H1 (cell line): ENCODE data around the gene C10orf95. TPM values are rescaled to one million over a fixed set of nuclear protein-coding genes. Genes with fewer than 3 reads are reported as not detected.

Experiments
- CTCF ChIA-PET: fragments of 300-600 bp; sonication (Branson Sonifier 250); formaldehyde crosslinking; loops from one replicate; lab custom pipeline; 2021; ENCODE audit not compliant: partially characterized antibody; lab: Charles Lee
- POLR2A ChIA-PET: fragments of 300-600 bp; sonication (Branson Sonifier 250); formaldehyde crosslinking; loops from one replicate; lab custom pipeline; 2021; ENCODE audit warnings: inconsistent platforms; ENCODE audit not compliant: partially characterized antibody; lab: Charles Lee
- DNase-seq, 2 experiments: peaks; one replicate each; pipeline versions ENCODE4 v3.0.0 to v3.0.0-alpha.2; 2010 to 2022; ENCODE audit warnings: low spot score in 2 of 2, low read depth in 1 of 2, mixed read lengths in 1 of 2
- FAIRE-seq: peaks from 2 replicates; lab custom pipeline; 2011; peaks lifted over from hg19 to GRCh38; lab: Jason Lieb, UNC
- H2AFZ ChIP-seq: 2 replicates; pipeline ENCODE4 v1.8.1; 2012; ENCODE audit warnings: low read length, inconsistent platforms
- H2AK5ac ChIP-seq: 2 replicates; pipeline ENCODE4 v1.6.1; 2013; ENCODE audit warnings: low read depth, low read length
- H2BK120ac ChIP-seq: replicated peaks from 2 replicates; pipeline ENCODE3; 2013; ENCODE audit warnings: low read depth, low read length, inconsistent platforms
- H2BK12ac ChIP-seq: 2 replicates; pipeline ENCODE4 v1.6.1; 2013; ENCODE audit warnings: low read depth, low read length
- H2BK15ac ChIP-seq: 2 replicates; pipeline ENCODE4 v1.6.1; 2013; ENCODE audit warnings: low read length
- H2BK20ac ChIP-seq: 2 replicates; pipeline ENCODE4 v1.6.1; 2013; ENCODE audit warnings: low read length
- H2BK5ac ChIP-seq: 2 replicates; pipeline ENCODE4 v1.6.1; 2013; ENCODE audit warnings: low read depth, low read length
- H3K14ac ChIP-seq: 2 replicates; pipeline ENCODE4 v1.6.1; 2013; ENCODE audit warnings: inconsistent platforms; ENCODE audit not compliant: insufficient read length
- H3K18ac ChIP-seq: 2 replicates; pipeline ENCODE4 v1.6.1; 2013; ENCODE audit warnings: low read length; ENCODE audit errors: extremely low read depth
- H3K23ac ChIP-seq: 2 replicates; pipeline ENCODE4 v1.6.1; 2013; ENCODE audit warnings: inconsistent platforms; ENCODE audit not compliant: insufficient read length
- H3K23me2 ChIP-seq: 2 replicates; pipeline ENCODE4 v1.6.1; 2013; ENCODE audit warnings: low read depth, low read length
- H3K27ac ChIP-seq: 2 replicates; pipeline ENCODE4 v1.6.1; 2011; ENCODE audit warnings: low read depth, low read length, inconsistent platforms
- H3K27me3 ChIP-seq, 4 experiments: replicated peaks in 1 of 4; 1 replicate in 1 of 4; 2 replicates in 3 of 4; pipeline versions ENCODE4 v1.6.1 to v1.8.1; 2011 to 2013; ENCODE audit warnings: low read length in 3 of 4, mild to moderate bottlenecking in 3 of 4, inconsistent platforms in 2 of 4, mixed read lengths in 2 of 4, moderate library complexity in 1 of 4; ENCODE audit not compliant: control insufficient read depth in 3 of 4, insufficient read depth in 3 of 4; ENCODE audit errors: extremely low read depth in 1 of 4
- H3K36me3 ChIP-seq, 4 experiments: 2 replicates each; pipeline versions ENCODE4 v1.6.1 to v1.8.1; 2011 to 2013; ENCODE audit warnings: mild to moderate bottlenecking in 4 of 4, low read length in 3 of 4, moderate library complexity in 2 of 4, control low read depth in 1 of 4, inconsistent platforms in 1 of 4; ENCODE audit not compliant: insufficient read depth in 4 of 4, control insufficient read depth in 2 of 4
- H3K4ac ChIP-seq: replicated peaks from 2 replicates; pipeline ENCODE3; 2013; ENCODE audit warnings: low read length, low read depth, mixed read lengths, inconsistent platforms; ENCODE audit not compliant: insufficient read length
- H3K4me1 ChIP-seq, 4 experiments: replicated peaks in 1 of 4; 1 replicate in 1 of 4; 2 replicates in 3 of 4; pipeline versions ENCODE4 v1.6.1 to v1.8.1; 2011 to 2013; ENCODE audit warnings: low read length in 3 of 4, inconsistent platforms in 2 of 4, mixed read lengths in 1 of 4; ENCODE audit not compliant: insufficient read depth in 4 of 4, control insufficient read depth in 3 of 4
- H3K4me2 ChIP-seq, 2 experiments: 2 replicates each; pipeline versions ENCODE4 v1.6.1 to v1.8.1; 2011 to 2013; ENCODE audit warnings: low read depth in 2 of 2, low read length in 2 of 2, control low read depth in 1 of 2, inconsistent platforms in 1 of 2, mild to moderate bottlenecking in 1 of 2; ENCODE audit not compliant: insufficient read depth in 1 of 2
- H3K4me3 ChIP-seq, 4 experiments: fragments of 200-600, 300-600 bp in 1 of 4; sonication (generic), shearing (Covaris generic), sonication (Bioruptor Twin) in 1 of 4; 2 replicates each; pipeline versions ENCODE4 v1.5.1 to v1.8.1; 2011 to 2016; ENCODE audit warnings: low read length in 4 of 4, low read depth in 3 of 4, control low read depth in 2 of 4, inconsistent platforms in 2 of 4, mild to moderate bottlenecking in 2 of 4, mixed read lengths in 1 of 4, moderate library complexity in 1 of 4; ENCODE audit not compliant: insufficient read depth in 2 of 4; ENCODE audit errors: extremely low read depth in 1 of 4
- H3K56ac ChIP-seq: replicated peaks from 2 replicates; pipeline ENCODE3; 2013; ENCODE audit warnings: low read depth, mild to moderate bottlenecking, mixed read lengths, low read length, inconsistent platforms; ENCODE audit not compliant: insufficient read length
- H3K79me1 ChIP-seq: 2 replicates; pipeline ENCODE4 v1.6.1; 2013; ENCODE audit warnings: low read depth, low read length, control low read depth
- H3K79me2 ChIP-seq, 2 experiments: 2 replicates each; pipeline versions ENCODE4 v1.6.1 to v1.8.1; 2012 to 2013; ENCODE audit warnings: low read length in 2 of 2, mild to moderate bottlenecking in 2 of 2, inconsistent platforms in 1 of 2; ENCODE audit not compliant: insufficient read depth in 2 of 2, control insufficient read depth in 1 of 2
- H3K9ac ChIP-seq, 4 experiments: replicated peaks in 1 of 4; 1 replicate in 1 of 4; 2 replicates in 3 of 4; pipeline versions ENCODE4 v1.6.1 to v1.8.1; 2011 to 2013; ENCODE audit warnings: low read depth in 3 of 4, low read length in 3 of 4, control low read depth in 2 of 4, mild to moderate bottlenecking in 2 of 4, moderate library complexity in 2 of 4, inconsistent platforms in 1 of 4; ENCODE audit errors: extremely low read depth in 1 of 4
- H3K9me3 ChIP-seq, 2 experiments: 2 replicates each; pipeline versions ENCODE4 v1.6.1 to v1.8.1; 2012 to 2013; ENCODE audit warnings: mild to moderate bottlenecking in 2 of 2, moderate library complexity in 2 of 2, control low read depth in 1 of 2, inconsistent platforms in 1 of 2, low read depth in 1 of 2, low read length in 1 of 2, mixed read lengths in 1 of 2; ENCODE audit not compliant: insufficient read depth in 2 of 2
- H4K20me1 ChIP-seq, 2 experiments: replicated peaks in 1 of 2; 2 replicates each; pipeline versions ENCODE3 to v1.8.1; 2011 to 2013; ENCODE audit warnings: inconsistent platforms in 2 of 2, low read length in 2 of 2, mild to moderate bottlenecking in 1 of 2; ENCODE audit not compliant: insufficient read depth in 2 of 2, control insufficient read depth in 1 of 2
- H4K5ac ChIP-seq: 2 replicates; pipeline ENCODE4 v1.6.1; 2013; ENCODE audit warnings: low read length, low read depth, mixed read lengths, inconsistent platforms; ENCODE audit not compliant: insufficient read length
- H4K8ac ChIP-seq: 2 replicates; pipeline ENCODE4 v1.8.0; 2013; ENCODE audit warnings: mild to moderate bottlenecking, moderate library complexity, low read length, inconsistent platforms; ENCODE audit not compliant: insufficient read depth; ENCODE audit errors: extremely low read depth
- H4K91ac ChIP-seq: replicated peaks from 2 replicates; pipeline ENCODE3; 2013; ENCODE audit warnings: low read length, mixed read lengths, inconsistent platforms; ENCODE audit not compliant: insufficient read length
- ASH2L ChIP-seq: fragments of 200-600, 300-600 bp; sonication (generic); IDR thresholded peaks from one replicate; pipeline ENCODE4 v1.7.1; 2017; ENCODE audit warnings: low read length
- CREB1 ChIP-seq: IDR thresholded peaks from 2 replicates; pipeline ENCODE4 v1.6.1; 2012; ENCODE audit warnings: inconsistent platforms
- EGR1 ChIP-seq: IDR thresholded peaks from 2 replicates; pipeline ENCODE4 v1.6.1; 2011; ENCODE audit warnings: low read depth, low read length, borderline replicate concordance
- HDAC2 ChIP-seq, 2 experiments: fragments of 300-600 bp in 1 of 2; sonication (generic) in 1 of 2; IDR thresholded peaks; 2 replicates each; pipeline ENCODE4 v1.6.1; 2011 to 2012; ENCODE audit warnings: low read depth in 2 of 2, low read length in 2 of 2, mild to moderate bottlenecking in 2 of 2, moderate library complexity in 2 of 2, borderline replicate concordance in 1 of 2, inconsistent platforms in 1 of 2
- JUN ChIP-seq: IDR thresholded peaks from 2 replicates; pipeline ENCODE4 v1.6.1; 2011; ENCODE audit warnings: low read depth, mild to moderate bottlenecking, improper control_type of control experiment, low read length
- PHF8 ChIP-seq: fragments of 200-600 bp; sonication (generic); conservative IDR thresholded peaks from 2 replicates; pipeline ENCODE4 v1.7.1; 2012; ENCODE audit warnings: low read depth, mild to moderate bottlenecking, inconsistent platforms, low read length, moderate library complexity
- POLR2AphosphoS5 ChIP-seq: IDR thresholded peaks from 2 replicates; pipeline ENCODE4 v1.6.1; 2011; ENCODE audit warnings: low read depth, low read length
- SP2 ChIP-seq: IDR thresholded peaks from 2 replicates; pipeline ENCODE4 v1.6.1; 2012; ENCODE audit warnings: mild to moderate bottlenecking, low read length, inconsistent platforms
- SP4 ChIP-seq: IDR thresholded peaks from 2 replicates; pipeline ENCODE4 v1.6.1; 2012; ENCODE audit warnings: low read length, inconsistent platforms
- SUZ12 ChIP-seq: fragments of 200-600 bp; sonication (generic); IDR thresholded peaks from 2 replicates; pipeline ENCODE4 v1.6.1; 2012; ENCODE audit warnings: mild to moderate bottlenecking, inconsistent platforms, low read length, moderate library complexity, mixed read lengths
- TAF1 ChIP-seq: IDR thresholded peaks from 2 replicates; pipeline ENCODE4 v1.6.1; 2011; ENCODE audit warnings: mild to moderate bottlenecking, low read depth, low read length
- TBP ChIP-seq: IDR thresholded peaks from 2 replicates; pipeline ENCODE4 v1.6.1; 2011; ENCODE audit warnings: low read depth, low read length, improper control_type of control experiment
- WGBS, 2 experiments: shearing (Covaris generic) in 1 of 2; methylation state at CpG; one replicate each; pipeline versions ENCODE4 v1.1.6 to v1.1.7; 2013 to 2015; ENCODE audit warnings: low lambda C conversion rate in 2 of 2, mixed read lengths in 2 of 2, inconsistent platforms in 1 of 2, low coverage in 1 of 2, missing lambda C conversion rate in 1 of 2; ENCODE audit not compliant: insufficient replicate concordance in 2 of 2, insufficient coverage in 1 of 2, insufficient read length in 1 of 2; ENCODE audit errors: extremely low coverage in 1 of 2, missing lambda C conversion rate in 1 of 2; 5-methylcytosine and 5-hydroxymethylcytosine counted together
- polyA plus RNA-seq, 7 experiments: library from polyadenylated mRNA; depleted of rRNA in 3 of 7; stranded (reverse) in 5 of 7; unstranded in 2 of 7; fragments of >200 nt in 5 of 7; fragments of 200-250 nt in 2 of 7; gene quantifications; 1 replicate in 5 of 7; 2 replicates in 1 of 7; 4 replicates in 1 of 7; pipeline versions ENCODE4 v1.2.1 to v1.2.3, GENCODE V29; 2011 to 2013; ENCODE audit warnings: missing spikeins in 2 of 7, mixed read lengths in 2 of 7
- total RNA-seq: library from RNA; stranded (reverse); fragmentation: NEBNext Ultra II Directional; extraction: Animal tissue kit (Norgen Biotek cat#: 25700); gene quantifications from 2 replicates; pipeline ENCODE4 v1.2.1, GENCODE V29; 2021

C10orf95 gene
- total and polyA plus RNA-seq, 2 of the 8 experiments (the other 6 are each of a cell fraction or from before 2014, with no cell fraction given): 0.34 to 0.48 TPM

DNA sequence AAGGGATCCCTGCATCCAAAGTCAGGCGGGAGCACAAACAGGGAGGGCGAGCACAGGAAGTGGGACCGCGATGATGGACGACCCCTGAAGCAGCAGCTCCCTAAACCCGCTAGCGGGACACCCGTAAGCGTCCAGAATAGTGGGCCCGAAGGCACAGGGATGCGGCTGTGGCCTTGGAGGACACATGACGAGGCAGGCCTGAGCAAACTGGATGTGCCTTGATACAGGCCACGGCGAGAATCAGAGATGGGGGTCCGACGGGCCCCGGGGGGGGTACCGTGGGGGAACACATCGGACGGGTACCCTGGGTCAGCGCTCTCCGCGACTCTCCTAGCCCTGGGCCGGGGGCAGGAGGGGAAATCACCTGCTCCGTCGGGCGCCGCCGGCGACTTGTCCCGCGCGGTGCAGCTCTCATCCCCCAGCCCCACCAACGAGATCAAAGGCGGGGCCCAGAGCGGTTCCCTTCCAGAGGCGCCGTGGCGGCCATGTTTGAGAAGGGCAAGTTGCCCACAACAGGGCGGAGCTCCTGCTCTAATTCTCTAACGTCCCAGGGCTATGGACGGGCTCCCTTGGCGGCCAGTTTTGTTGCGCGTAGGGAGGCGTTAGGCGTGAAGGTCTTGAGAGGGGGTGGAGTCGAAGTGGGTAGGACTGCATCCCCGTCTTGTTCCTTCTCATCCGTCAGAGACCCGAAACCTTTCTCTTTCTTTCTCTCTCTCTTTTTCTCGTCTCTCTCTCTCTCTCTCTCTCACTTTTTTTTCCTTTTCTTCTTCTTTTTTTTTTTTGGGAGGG lies 19.0 kb downstream of the C10orf95 start, which contains the start of gene CUEDC2:
CUEDC2 (minus strand) TSS at position 413 of the 789 bp plus-strand sequence. CDS start 7,386 bp downstream, outside the sequence.
- H3K4me1 ChIP-seq: peaks cover 0 to 18% (median 13%) of the 10 kb centered on the region in 4 experiments; a peak in 6 of 7 replicates
- peak within 1 kb of the TSS; percentile 59 for H3K56ac ChIP-seq
- DNase-seq (peak; percentile 90 to 100), FAIRE-seq (no peak)
- peak within 1 kb of the TSS; percentile 92 for H4K91ac ChIP-seq
- no peaks in the 10 kb centered on the region; a peak in 1 of 4 replicates for H3K79me2 ChIP-seq
- ChIA-PET POLR2A (interaction anchor here (0.9 to 9.0 kb wide), 16 partner anchors 8 to 311 kb away, joined by 3 to 75 read pairs (median 4); partner anchors contain the start of genes ACTR1A, C10orf95, FBXL15 and NFKB2), CTCF (interaction anchor here (0.6 to 7.5 kb wide), 16 partner anchors 8 to 238 kb away, joined by 3 to 40 read pairs (median 4); partner anchors contain the start of genes C10orf95 and FBXL15)
- peak within 1 kb of the TSS; percentile 72; the same call in 1 of the 2 replicates for H3K27ac ChIP-seq
- peak within 1 kb of the TSS; percentile 35; the same call in 1 of the 2 replicates for H2BK12ac ChIP-seq
- peak within 1 kb of the TSS; percentile 23; the same call in 1 of the 2 replicates for H2BK15ac ChIP-seq
- H4K5ac ChIP-seq: peak within 1 kb of the TSS; percentile 49
- peak within 1 kb of the TSS; percentile 13 for H3K4ac ChIP-seq
- H3K18ac ChIP-seq: peak within 1 kb of the TSS; percentile 85
- peak within 1 kb of the TSS; percentile 66 to 92 (median 84) for H3K4me3 ChIP-seq
- no peaks in the 10 kb centered on the region for H3K9me3 ChIP-seq
- H3K23ac ChIP-seq: no peak within 1 kb of the TSS
- peaks cover 9% of the 10 kb centered on the region for H3K23me2 ChIP-seq
- H2BK5ac ChIP-seq: peak within 1 kb of the TSS; percentile 53
- 1% methylated on average over 51 of the region's 52 CpGs; no CpG with 5 or more reads in 1 of the 2 experiments for WGBS, 2 experiments
- no peak within 1 kb of the TSS for H2BK20ac ChIP-seq
- peak within 1 kb of the TSS; percentile 78 for H2AFZ ChIP-seq
- H4K20me1 ChIP-seq: no peaks in the 10 kb centered on the region
- H3K14ac ChIP-seq: no peak within 1 kb of the TSS
- no peaks in the 10 kb centered on the region for H3K79me1 ChIP-seq
- no peaks in the 10 kb centered on the region; a peak in 1 of 8 replicates for H3K36me3 ChIP-seq
- H3K27me3 ChIP-seq: peaks cover 13 to 37% (median 34%) of the 10 kb centered on the region in 4 experiments
- H2BK120ac ChIP-seq: no peak within 1 kb of the TSS
- H3K4me2 ChIP-seq: peak within 1 kb of the TSS; percentile 93 to 94
- H3K9ac ChIP-seq: peak within 1 kb of the TSS in 3 of 4 experiments; percentile 61 to 82 (median 79); a peak in 6 of 7 replicates
- peak within 1 kb of the TSS; percentile 66; the same call in 1 of the 2 replicates for H2AK5ac ChIP-seq
- peak within 1 kb of the TSS; percentile 87 for H4K8ac ChIP-seq
- TF ChIP-seq EGR1 (peak; percentile 53; the same call in 1 of the 2 replicates), PHF8 (peak; percentile 85), SP4 (peak; percentile 82), CREB1 (peak; percentile 74), HDAC2 (IDR thresholded peaks at IDR 0.05; ENCODE audit: borderline replicate concordance in 1 of 2, low read depth in 2 of 2, low read length in 2 of 2) (0 out of 4 replicates have a peak, but pooled peaks of 1 of the 2 experiments have one; percentile 66), TBP (peak; percentile 85), JUN (no peak), ASH2L (peak; percentile 48), SUZ12 (no peak), TAF1 (peak; percentile 85), SP2 (peak; percentile 69; the same call in 1 of the 2 replicates), POLR2AphosphoS5 (peak; percentile 85)
